HEK293 (cell line): Measurements from ENCODE around the gene KRTAP4-9.
"Not testable (repeated sequence)": the region's sequence is repeated elsewhere in the genome, so short reads cannot be mapped to it uniquely, and the experiment has no call there.

Source experiments
- CTCF ChIA-PET: fragments of 350-600 bp; formaldehyde crosslinking; extraction: SDS; loops from one replicate; lab custom pipeline; 2021; ENCODE audit warnings: antibody characterized with exemption; lab: Yijun Ruan, JAX
- POLR2A ChIA-PET: fragments of 300-600 bp; formaldehyde crosslinking; extraction: SDS; loops from one replicate; lab custom pipeline; 2020; ENCODE audit warnings: antibody characterized with exemption, inconsistent platforms; lab: Yijun Ruan, JAX
- H3K27ac ChIP-seq: fragments of 200-500 bp; sonication (Bioruptor generic); 2 replicates; pipeline ENCODE4 v1.5.1; 2014; ENCODE audit warnings: low read depth, low read length, control low read depth, inconsistent platforms; ENCODE audit errors: extremely low read depth
- H3K36me3 ChIP-seq, 2 experiments: fragments of 200-500 bp in 1 of 2; sonication (Bioruptor generic) in 1 of 2; 1 replicate in 1 of 2; 2 replicates in 1 of 2; pipeline ENCODE4 v1.5.1; 2014 to 2017; ENCODE audit warnings: inconsistent platforms in 2 of 2, low read length in 2 of 2; ENCODE audit not compliant: control insufficient read depth in 2 of 2, insufficient read depth in 1 of 2
- H3K4me1 ChIP-seq: fragments of 200-500 bp; sonication (Bioruptor generic); 2 replicates; pipeline ENCODE4 v1.5.1; 2014; ENCODE audit warnings: mild to moderate bottlenecking, low read length, inconsistent platforms; ENCODE audit not compliant: control insufficient read depth, insufficient read depth
- H3K4me3 ChIP-seq: 2 replicates; pipeline ENCODE4 v1.5.1; 2011; ENCODE audit warnings: low read depth, mild to moderate bottlenecking, control low read depth, low read length, moderate library complexity
- H3K9me3 ChIP-seq: fragments of 200-500 bp; sonication (Bioruptor generic); 2 replicates; pipeline ENCODE4 v1.5.1; 2014; ENCODE audit warnings: low read depth, low read length, inconsistent platforms; ENCODE audit not compliant: control insufficient read depth, insufficient read depth
- GLIS2 ChIP-seq: fragments of 450-650 bp; formaldehyde crosslinking; IDR thresholded peaks from 2 replicates; pipeline ENCODE4 v1.5.1; 2016; ENCODE audit warnings: missing biosample characterization, missing genetic modification characterization
- KLF9 ChIP-seq: fragments of 450-650 bp; formaldehyde crosslinking; IDR thresholded peaks from 2 replicates; pipeline ENCODE4 v1.5.1; 2016; ENCODE audit warnings: missing biosample characterization, missing genetic modification characterization, low read depth
- MEIS1 ChIP-seq: sonication (generic); formaldehyde crosslinking; IDR thresholded peaks from 2 replicates; pipeline ENCODE4 v1.8.1; 2022; ENCODE audit warnings: missing genetic modification reagents, mild to moderate bottlenecking, borderline replicate concordance
- TCF7L2 ChIP-seq: IDR thresholded peaks from 2 replicates; pipeline ENCODE4 v1.6.1; 2011; ENCODE audit warnings: low read depth, mild to moderate bottlenecking, inconsistent platforms, low read length, moderate library complexity, borderline replicate concordance
- ZBTB17 ChIP-seq: fragments of 450-650 bp; formaldehyde crosslinking; IDR thresholded peaks from 2 replicates; pipeline ENCODE4 v1.5.1; 2016; ENCODE audit warnings: missing biosample characterization, missing genetic modification characterization
- ZBTB21 ChIP-seq: fragments of 450-650 bp; formaldehyde crosslinking; IDR thresholded peaks from 2 replicates; pipeline ENCODE4 v1.5.1; 2017; ENCODE audit warnings: missing biosample characterization, missing genetic modification characterization
- ZBTB7A ChIP-seq: fragments of 450-650 bp; formaldehyde crosslinking; IDR thresholded peaks from 2 replicates; pipeline ENCODE4 v1.5.1; 2016; ENCODE audit warnings: low read depth, missing biosample characterization, missing genetic modification characterization
- ZFP3 ChIP-seq: fragments of 450-650 bp; formaldehyde crosslinking; IDR thresholded peaks from 2 replicates; pipeline ENCODE4 v1.5.1; 2016; ENCODE audit warnings: low read depth, missing biosample characterization, missing genetic modification characterization
- ZNF366 ChIP-seq: fragments of 450-650 bp; formaldehyde crosslinking; conservative IDR thresholded peaks from 2 replicates; pipeline ENCODE4 v1.5.1; 2016; ENCODE audit warnings: missing biosample characterization, missing genetic modification characterization
- ZNF426 ChIP-seq: fragments of 450-650 bp; formaldehyde crosslinking; IDR thresholded peaks from 2 replicates; pipeline ENCODE4 v1.5.1; 2017; ENCODE audit warnings: missing biosample characterization, missing genetic modification characterization, mild to moderate bottlenecking, inconsistent platforms, moderate library complexity
- ZNF549 ChIP-seq: fragments of 450-650 bp; IDR thresholded peaks from 2 replicates; pipeline ENCODE4 v1.5.1; 2018; ENCODE audit warnings: missing biosample characterization, missing genetic modification characterization, mild to moderate bottlenecking, inconsistent platforms, moderate library complexity
- ZNF621 ChIP-seq: fragments of 450-650 bp; formaldehyde crosslinking; IDR thresholded peaks from 2 replicates; pipeline ENCODE4 v1.5.1; 2017; ENCODE audit warnings: missing biosample characterization, missing genetic modification characterization
- ZNF76 ChIP-seq: fragments of 450-650 bp; formaldehyde crosslinking; IDR thresholded peaks from 2 replicates; pipeline ENCODE4; 2016; ENCODE audit warnings: low read depth, missing biosample characterization, missing genetic modification characterization, borderline replicate concordance
- ZNF777 ChIP-seq: fragments of 450-650 bp; formaldehyde crosslinking; IDR thresholded peaks from 2 replicates; pipeline ENCODE4 v1.5.1; 2017; ENCODE audit warnings: missing biosample characterization, missing genetic modification characterization, borderline replicate concordance
- TF ChIP-seq, protein P1 (sequence below): fragments of 450-650 bp; formaldehyde crosslinking; IDR thresholded peaks from 2 replicates; pipeline ENCODE4 v1.5.1; 2016; ENCODE audit warnings: missing biosample characterization, missing genetic modification characterization
- TF ChIP-seq, protein P2 (sequence below): fragments of 450-650 bp; formaldehyde crosslinking; IDR thresholded peaks from 2 replicates; pipeline ENCODE4 v1.5.1; 2017; ENCODE audit warnings: missing biosample characterization, missing genetic modification characterization
- TF ChIP-seq, protein P3 (sequence below): fragments of 450-650 bp; formaldehyde crosslinking; IDR thresholded peaks from 2 replicates; pipeline ENCODE4 v1.5.1; 2016; ENCODE audit warnings: missing biosample characterization, missing genetic modification characterization

KRTAP4-9 gene

DNA sequence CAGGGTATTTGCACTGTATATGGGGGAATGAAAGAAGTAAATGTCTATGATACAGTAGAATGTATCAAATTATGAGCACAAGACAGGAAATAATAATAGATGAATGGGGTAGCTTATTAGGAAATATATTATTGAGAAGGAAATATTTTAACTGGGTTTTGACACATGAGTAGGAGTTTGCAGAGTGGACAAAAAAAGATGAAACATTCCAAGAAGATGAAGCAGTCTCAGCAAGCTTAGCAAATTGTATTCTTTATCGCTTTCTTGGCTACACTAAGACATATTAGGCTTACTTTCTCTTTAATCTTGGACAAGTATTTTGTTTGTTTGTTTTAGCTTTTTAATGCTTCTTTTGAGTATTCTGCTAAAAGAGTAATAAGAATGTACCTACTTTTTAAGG lies 1.3 kb upstream of the KRTAP4-9 start:
- Histone ChIP-seq H3K9me3 (no peaks in the 10 kb centered on the region), H3K36me3 (no peaks in the 10 kb centered on the region), H3K4me3 (no peak overlapping the region), H3K27ac (no peak overlapping the region), H3K4me1 (no peaks in the 10 kb centered on the region)
- ChIA-PET POLR2A (no interaction called here), CTCF (no interaction called here)
- no peak for TF ChIP-seq GLIS2 (tag by site-specific recombination)
- TF ChIP-seq ZBTB7A (tag by site-specific recombination), result no peak
- TF ChIP-seq TCF7L2, result no peak
- TF ChIP-seq MEIS1, result no peak
- no peak for TF ChIP-seq ZNF426 (tag by site-specific recombination)

DNA sequence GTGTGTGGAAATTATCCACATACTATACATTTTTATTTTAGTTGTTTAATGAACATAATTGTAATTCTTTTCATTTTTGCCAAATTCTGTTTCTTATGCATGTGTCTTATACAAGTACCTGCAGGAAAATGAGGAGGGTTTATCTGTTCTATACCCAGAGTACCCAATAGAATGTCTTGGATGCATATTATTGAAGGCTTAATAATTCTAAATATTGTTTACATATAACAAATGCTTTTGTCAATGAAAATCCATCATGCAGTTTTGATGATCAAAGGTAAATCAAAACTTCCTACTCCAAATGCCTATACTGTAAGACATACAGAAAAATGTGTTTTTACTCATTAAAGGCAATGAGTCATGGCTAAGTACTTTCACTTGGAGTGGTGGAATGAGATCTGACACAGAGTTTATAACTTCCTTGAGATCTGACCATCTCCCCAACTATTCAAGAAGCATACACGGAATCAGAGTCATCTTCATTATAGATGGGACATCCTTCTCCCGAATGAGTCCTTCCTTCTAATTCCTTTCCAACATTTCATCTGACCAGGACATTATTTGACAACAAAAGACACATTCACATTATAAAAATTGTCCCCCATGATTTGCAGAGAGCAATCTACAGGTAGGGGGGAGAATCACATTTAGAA lies 677 bp upstream of the KRTAP4-9 start:
- POLR2A ChIA-PET, CTCF ChIA-PET, H3K4me3 ChIP-seq: not testable (repeated sequence)

DNA sequence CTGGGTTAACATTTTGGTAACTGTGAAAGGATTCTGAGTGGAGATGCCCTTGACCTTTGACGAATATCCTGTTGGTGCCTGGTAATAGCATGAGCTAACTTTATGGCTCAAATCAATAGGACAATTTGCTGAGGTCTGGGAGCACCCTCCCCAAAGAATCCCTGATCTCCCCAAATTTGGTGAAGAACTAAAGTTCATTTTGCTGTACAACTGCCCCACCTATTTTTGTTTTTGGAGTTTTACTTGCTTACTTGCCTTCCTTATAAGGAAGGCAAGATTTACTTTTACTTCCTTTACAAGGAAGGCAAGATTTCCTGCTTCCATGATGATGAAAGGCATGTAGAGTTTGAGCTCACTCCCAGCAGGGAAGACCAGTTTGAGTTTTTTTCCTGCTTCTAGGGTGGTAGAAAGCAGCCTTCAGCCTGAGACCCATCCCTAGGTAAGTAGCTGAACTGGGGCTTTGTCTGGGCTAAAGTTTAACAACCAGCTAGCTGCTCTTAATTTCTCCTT lies 2.8 kb downstream of the KRTAP4-9 start:
- Histone ChIP-seq H3K4me1 (no peaks in the 10 kb centered on the region), H3K27ac (no peak overlapping the region), H3K36me3 (no peaks in the 10 kb centered on the region), H3K9me3 (no peaks in the 10 kb centered on the region), H3K4me3 (no peak overlapping the region)
- CTCF ChIA-PET, result no interaction called here
- POLR2A ChIA-PET, result no interaction called here
- TF ChIP-seq ZNF549 (tag by site-specific recombination), result no peak
- no peak for TF ChIP-seq ZNF621 (tag by site-specific recombination)
- TF ChIP-seq ZNF76 (tag by site-specific recombination), result no peak
- no peak for TF ChIP-seq ZFP3 (tag by site-specific recombination)
- no peak for TF ChIP-seq ZNF366 (tag by site-specific recombination)
- no peak for TF ChIP-seq ZBTB17 (tag by site-specific recombination)
- TF ChIP-seq, protein P1, sequence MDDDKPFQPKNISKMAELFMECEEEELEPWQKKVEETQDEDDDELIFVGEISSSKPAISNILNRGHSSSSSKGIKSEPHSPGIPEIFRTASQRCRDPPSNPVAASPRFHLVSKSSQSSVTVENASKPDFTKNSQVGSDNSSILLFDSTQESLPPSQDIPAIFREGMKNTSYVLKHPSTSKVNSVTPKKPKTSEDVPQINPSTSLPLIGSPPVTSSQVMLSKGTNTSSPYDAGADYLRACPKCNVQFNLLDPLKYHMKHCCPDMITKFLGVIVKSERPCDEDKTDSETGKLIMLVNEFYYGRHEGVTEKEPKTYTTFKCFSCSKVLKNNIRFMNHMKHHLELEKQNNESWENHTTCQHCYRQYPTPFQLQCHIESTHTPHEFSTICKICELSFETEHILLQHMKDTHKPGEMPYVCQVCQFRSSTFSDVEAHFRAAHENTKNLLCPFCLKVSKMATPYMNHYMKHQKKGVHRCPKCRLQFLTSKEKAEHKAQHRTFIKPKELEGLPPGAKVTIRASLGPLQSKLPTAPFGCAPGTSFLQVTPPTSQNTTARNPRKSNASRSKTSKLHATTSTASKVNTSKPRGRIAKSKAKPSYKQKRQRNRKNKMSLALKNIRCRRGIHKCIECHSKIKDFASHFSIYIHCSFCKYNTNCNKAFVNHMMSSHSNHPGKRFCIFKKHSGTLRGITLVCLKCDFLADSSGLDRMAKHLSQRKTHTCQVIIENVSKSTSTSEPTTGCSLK (tag by site-specific recombination), result no peak
- no peak for TF ChIP-seq KLF9 (tag by site-specific recombination)
- TF ChIP-seq, protein P2, sequence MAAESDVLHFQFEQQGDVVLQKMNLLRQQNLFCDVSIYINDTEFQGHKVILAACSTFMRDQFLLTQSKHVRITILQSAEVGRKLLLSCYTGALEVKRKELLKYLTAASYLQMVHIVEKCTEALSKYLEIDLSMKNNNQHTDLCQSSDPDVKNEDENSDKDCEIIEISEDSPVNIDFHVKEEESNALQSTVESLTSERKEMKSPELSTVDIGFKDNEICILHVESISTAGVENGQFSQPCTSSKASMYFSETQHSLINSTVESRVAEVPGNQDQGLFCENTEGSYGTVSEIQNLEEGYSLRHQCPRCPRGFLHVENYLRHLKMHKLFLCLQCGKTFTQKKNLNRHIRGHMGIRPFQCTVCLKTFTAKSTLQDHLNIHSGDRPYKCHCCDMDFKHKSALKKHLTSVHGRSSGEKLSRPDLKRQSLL (tag by site-specific recombination), result no peak
- TF ChIP-seq ZNF777 (tag by site-specific recombination), result no peak
- TF ChIP-seq ZBTB21 (tag by site-specific recombination), result no peak
- TF ChIP-seq, protein P3, sequence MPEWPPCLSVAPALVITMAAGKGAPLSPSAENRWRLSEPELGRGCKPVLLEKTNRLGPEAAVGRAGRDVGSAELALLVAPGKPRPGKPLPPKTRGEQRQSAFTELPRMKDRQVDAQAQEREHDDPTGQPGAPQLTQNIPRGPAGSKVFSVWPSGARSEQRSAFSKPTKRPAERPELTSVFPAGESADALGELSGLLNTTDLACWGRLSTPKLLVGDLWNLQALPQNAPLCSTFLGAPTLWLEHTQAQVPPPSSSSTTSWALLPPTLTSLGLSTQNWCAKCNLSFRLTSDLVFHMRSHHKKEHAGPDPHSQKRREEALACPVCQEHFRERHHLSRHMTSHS (tag by site-specific recombination), result no peak

More for the DNA sequence above, 677 bp upstream of the KRTAP4-9 start:
- H3K36me3 ChIP-seq, H3K4me1 ChIP-seq, H3K27ac ChIP-seq, H3K9me3 ChIP-seq: not testable (repeated sequence)

DNA sequence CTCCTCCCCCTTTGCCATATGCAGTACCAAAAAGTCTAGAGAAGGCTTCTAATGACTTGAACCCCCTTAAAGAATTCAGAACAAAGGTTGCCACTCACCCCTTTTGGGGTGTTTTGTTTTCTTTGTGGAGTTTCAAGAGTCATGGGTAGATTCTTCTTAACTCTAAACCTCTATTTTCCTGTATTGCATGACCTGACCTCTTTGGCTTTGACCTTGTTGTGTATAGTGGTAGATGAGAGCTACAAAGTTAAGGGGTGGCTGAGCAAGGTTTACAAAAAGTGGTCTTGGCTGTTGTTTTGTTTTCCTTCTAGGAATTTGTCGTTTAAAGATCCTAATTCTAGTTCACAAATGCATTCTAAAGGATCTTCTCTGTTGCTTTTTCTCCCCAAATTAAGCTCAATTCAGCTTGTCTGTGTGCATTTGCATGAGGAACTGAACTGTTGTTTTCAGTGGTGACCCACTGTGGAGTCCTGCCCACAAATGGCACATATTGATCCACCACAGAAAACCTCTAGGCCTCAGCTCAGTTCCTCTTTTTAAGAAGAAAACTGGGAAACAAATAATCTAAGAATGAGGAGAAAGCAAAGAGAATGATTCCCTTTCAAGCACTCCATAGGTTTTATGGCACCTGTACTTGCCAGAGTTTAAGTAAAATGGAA lies 3.7 kb downstream of the KRTAP4-9 start:
- H3K36me3 ChIP-seq, H3K27ac ChIP-seq, H3K4me3 ChIP-seq, H3K4me1 ChIP-seq, H3K9me3 ChIP-seq, POLR2A ChIA-PET, CTCF ChIA-PET: not testable (repeated sequence)
